SK-N-SH (cell line): Measurements from ENCODE around the gene MED27. TPM values are rescaled to one million over a fixed set of nuclear protein-coding genes. Genes with fewer than 3 reads are reported as not detected.

ENCODE experiments used
- CTCF ChIA-PET: fragments of 300-600, 350-600 bp; formaldehyde crosslinking; extraction: SDS; loops from one replicate; lab custom pipeline; 2021; lab: Yijun Ruan, JAX
- POLR2A ChIA-PET: fragments of 350-600 bp; sonication (Branson Sonifier 250); formaldehyde crosslinking; extraction: SDS; loops from one replicate; lab custom pipeline; 2020; ENCODE audit warnings: antibody characterized with exemption, inconsistent platforms; lab: Yijun Ruan, JAX
- DNase-seq: peaks from one replicate; pipeline ENCODE4 v3.0.0; 2012
- H2AFZ ChIP-seq: fragments of 200-600 bp; sonication (generic); 2 replicates; pipeline ENCODE4 v1.8.1; 2016; ENCODE audit warnings: antibody characterized with exemption, mild to moderate bottlenecking, low read depth
- H3F3A ChIP-seq: fragments of 200-600 bp; sonication (generic); replicated peaks from 2 replicates; pipeline ENCODE3; 2016; ENCODE audit warnings: antibody characterized with exemption, mild to moderate bottlenecking; ENCODE audit not compliant: insufficient read depth
- H3K27ac ChIP-seq, 2 experiments: fragments of 200-500 bp in 1 of 2; fragments of 200-600 bp in 1 of 2; sonication (Bioruptor generic) in 1 of 2; sonication (generic), shearing (Covaris generic) in 1 of 2; 2 replicates each; pipeline versions ENCODE4 v1.5.1 to v1.6.1; 2014 to 2016; ENCODE audit warnings: low read depth in 2 of 2, inconsistent platforms in 1 of 2, low read length in 1 of 2, mild to moderate bottlenecking in 1 of 2, mixed read lengths in 1 of 2
- H3K27me3 ChIP-seq: fragments of 200-600 bp; sonication (generic), shearing (Covaris generic); 2 replicates; pipeline ENCODE4 v1.6.1; 2016; ENCODE audit warnings: mixed run types; ENCODE audit not compliant: insufficient read depth
- H3K36me3 ChIP-seq, 2 experiments: fragments of 200-500 bp in 1 of 2; fragments of 200-600 bp in 1 of 2; sonication (Bioruptor generic) in 1 of 2; sonication (generic) in 1 of 2; replicated peaks in 1 of 2; 2 replicates each; pipeline versions ENCODE3 to v1.5.1; 2014 to 2016; ENCODE audit warnings: low read length in 1 of 2, mild to moderate bottlenecking in 1 of 2; ENCODE audit not compliant: insufficient read depth in 2 of 2, control insufficient read depth in 1 of 2
- H3K4me1 ChIP-seq, 2 experiments: fragments of 200-500 bp in 1 of 2; fragments of 200-600 bp in 1 of 2; sonication (Bioruptor generic) in 1 of 2; sonication (generic), shearing (Covaris generic) in 1 of 2; 2 replicates each; pipeline versions ENCODE4 v1.5.1 to v1.6.1; 2014 to 2016; ENCODE audit warnings: low read depth in 1 of 2, low read length in 1 of 2, mixed run types in 1 of 2; ENCODE audit not compliant: insufficient read depth in 2 of 2, control insufficient read depth in 1 of 2
- H3K4me2 ChIP-seq: fragments of 200-600 bp; sonication (generic), shearing (Covaris generic); 2 replicates; pipeline ENCODE4 v1.6.1; 2017; ENCODE audit warnings: mixed run types
- H3K4me3 ChIP-seq, 2 experiments: fragments of 200-500 bp in 1 of 2; fragments of 200-600 bp in 1 of 2; sonication (Bioruptor generic) in 1 of 2; sonication (generic), shearing (Covaris generic) in 1 of 2; 2 replicates each; pipeline versions ENCODE4 v1.5.1 to v1.8.1; 2014 to 2016; ENCODE audit warnings: low read depth in 2 of 2, inconsistent platforms in 1 of 2, low read length in 1 of 2, mild to moderate bottlenecking in 1 of 2, mixed read lengths in 1 of 2, moderate library complexity in 1 of 2
- H3K79me2 ChIP-seq: fragments of 200-600 bp; sonication (generic); 2 replicates; pipeline ENCODE4 v1.8.1; 2017; ENCODE audit warnings: mild to moderate bottlenecking; ENCODE audit not compliant: insufficient read depth
- H3K9ac ChIP-seq: fragments of 200-600 bp; sonication (generic); 2 replicates; pipeline ENCODE4 v1.6.1; 2017; ENCODE audit warnings: mixed run types
- H3K9me2 ChIP-seq: fragments of 200-600 bp; sonication (generic); 2 replicates; pipeline ENCODE4 v1.6.1; 2017; ENCODE audit warnings: mixed run types
- H3K9me3 ChIP-seq: fragments of 200-600 bp; sonication (generic); 2 replicates; pipeline ENCODE4 v1.6.1; 2017; ENCODE audit warnings: mixed run types, mild to moderate bottlenecking, moderate library complexity
- H4K20me1 ChIP-seq: fragments of 200-600 bp; sonication (generic); 2 replicates; pipeline ENCODE4 v1.6.1; 2017; ENCODE audit warnings: mild to moderate bottlenecking, mixed run types; ENCODE audit not compliant: insufficient read depth
- CHD2 ChIP-seq: fragments of 150-350 bp; IDR thresholded peaks from 2 replicates; pipeline ENCODE4 v1.6.1; 2018; ENCODE audit warnings: low read length; ENCODE audit not compliant: partially characterized antibody
- ELF1 ChIP-seq: IDR thresholded peaks from 2 replicates; pipeline ENCODE4 v1.4.0; 2012
- EZH2phosphoT487 ChIP-seq: fragments of 200-600 bp; sonication (generic); IDR thresholded peaks from 2 replicates; pipeline ENCODE4 v1.6.1; 2017; ENCODE audit warnings: low read depth, mixed run types, mild to moderate bottlenecking, antibody characterized with exemption, moderate library complexity, borderline replicate concordance
- FOXJ3 ChIP-seq: sonication (generic); formaldehyde crosslinking; IDR thresholded peaks from 2 replicates; pipeline ENCODE4 v1.5.1; 2020; ENCODE audit warnings: mild to moderate bottlenecking, missing genetic modification reagents
- FOXM1 ChIP-seq: IDR thresholded peaks from 2 replicates; pipeline ENCODE4 v1.4.0; 2012; ENCODE audit warnings: low read depth, mild to moderate bottlenecking
- GABPA ChIP-seq: IDR thresholded peaks from 2 replicates; pipeline ENCODE4 v1.4.0; 2012; ENCODE audit warnings: low read depth, mild to moderate bottlenecking
- GATA2 ChIP-seq: sonication (generic); formaldehyde crosslinking; IDR thresholded peaks from 2 replicates; pipeline ENCODE4 v1.5.0; 2020; ENCODE audit warnings: mild to moderate bottlenecking, missing genetic modification reagents
- MXI1 ChIP-seq: IDR thresholded peaks from 2 replicates; pipeline ENCODE4 v1.6.1; 2012; ENCODE audit warnings: mild to moderate bottlenecking, low read depth, low read length, improper control_type of control experiment
- NRF1 ChIP-seq: IDR thresholded peaks from 2 replicates; pipeline ENCODE4 v1.6.1; 2012; ENCODE audit warnings: low read depth, mild to moderate bottlenecking, low read length
- POLR2AphosphoS5 ChIP-seq: IDR thresholded peaks from 2 replicates; pipeline ENCODE4 v1.6.1; 2012; ENCODE audit warnings: low read depth, low read length
- RAD21 ChIP-seq: IDR thresholded peaks from 2 replicates; pipeline ENCODE4 v1.6.1; 2012; ENCODE audit warnings: mild to moderate bottlenecking, low read length
- RCOR1 ChIP-seq: fragments of 150-350 bp; IDR thresholded peaks from 2 replicates; pipeline ENCODE4 v1.6.1; 2017; ENCODE audit warnings: antibody characterized with exemption, low read length
- RXRA ChIP-seq: IDR thresholded peaks from 2 replicates; pipeline ENCODE4 v1.4.0; 2012; ENCODE audit warnings: low read depth, mild to moderate bottlenecking, borderline replicate concordance
- SIN3A ChIP-seq: IDR thresholded peaks from 2 replicates; pipeline ENCODE4 v1.6.1; 2012; ENCODE audit warnings: low read depth, mild to moderate bottlenecking, low read length, moderate library complexity, borderline replicate concordance
- SMC3 ChIP-seq: IDR thresholded peaks from 2 replicates; pipeline ENCODE4 v1.6.1; 2012; ENCODE audit warnings: low read depth, low read length, improper control_type of control experiment
- TAF1 ChIP-seq: IDR thresholded peaks from 2 replicates; pipeline ENCODE4 v1.6.1; 2012; ENCODE audit warnings: low read depth, mild to moderate bottlenecking, low read length, moderate library complexity, borderline replicate concordance
- TEAD4 ChIP-seq: IDR thresholded peaks from 2 replicates; pipeline ENCODE4 v1.4.0; 2012; ENCODE audit warnings: mild to moderate bottlenecking, borderline replicate concordance; ENCODE audit not compliant: insufficient read depth
- WGBS: methylation state at CpG from one replicate; pipeline ENCODE4 v1.1.6; 2017; ENCODE audit warnings: low lambda C conversion rate; 5-methylcytosine and 5-hydroxymethylcytosine counted together
- polyA plus RNA-seq, 3 experiments: library from polyadenylated mRNA; depleted of rRNA; stranded (reverse); fragments of >200 nt; gene quantifications; 2 replicates each; pipeline ENCODE4 v1.2.3, GENCODE V29; 2012
- TF ChIP-seq, protein P1 (sequence below): IDR thresholded peaks from 2 replicates; pipeline ENCODE4 v1.4.0; 2012; ENCODE audit warnings: low read depth
- TF ChIP-seq, protein P2 (sequence below): fragments of 150-350 bp; IDR thresholded peaks from 2 replicates; pipeline ENCODE4 v1.6.1; 2016; ENCODE audit warnings: mild to moderate bottlenecking, low read depth, low read length
- TF ChIP-seq, protein P3 (sequence below): fragments of 150-350 bp; IDR thresholded peaks from 2 replicates; pipeline ENCODE4 v1.6.1; 2017; ENCODE audit warnings: antibody characterized with exemption, low read length, low read depth, borderline replicate concordance
- TF ChIP-seq, protein P4 (sequence below): IDR thresholded peaks from 2 replicates; pipeline ENCODE4; 2012
- TF ChIP-seq, protein P5 (sequence below): IDR thresholded peaks from 2 replicates; pipeline ENCODE4 v1.4.0; 2012; ENCODE audit warnings: low read depth, borderline replicate concordance

MED27 gene
- polyA plus RNA-seq, 1 of the 3 experiments (the other 2 are of a cell fraction): 35.0 TPM

DNA sequence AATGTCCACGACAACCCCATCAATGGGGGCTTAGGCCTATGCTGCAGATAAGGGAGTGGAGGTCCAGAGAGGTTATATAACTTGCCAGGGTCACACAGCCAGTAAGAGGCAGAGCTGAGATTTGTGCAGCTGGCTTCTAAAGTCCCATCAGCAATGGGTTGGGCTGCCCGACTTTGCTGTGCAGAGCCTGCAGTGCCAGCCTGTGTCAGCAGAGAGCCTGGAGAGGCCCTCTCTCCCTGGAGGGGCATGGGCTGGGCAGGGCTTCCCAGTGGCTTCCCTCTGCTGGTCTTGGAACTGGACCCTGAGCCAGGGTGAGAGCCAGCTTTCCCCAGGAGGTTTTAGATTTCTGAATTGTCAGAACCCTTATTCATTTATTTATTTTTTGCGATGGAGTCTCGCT is 262.6 kb downstream of the MED27 start:
- H3K4me2 ChIP-seq: no peak overlapping the region
- H3F3A ChIP-seq: no peaks in the 10 kb centered on the region
- peaks cover 9% of the 10 kb centered on the region; the same call in 1 of the 2 replicates for H3K27me3 ChIP-seq

DNA sequence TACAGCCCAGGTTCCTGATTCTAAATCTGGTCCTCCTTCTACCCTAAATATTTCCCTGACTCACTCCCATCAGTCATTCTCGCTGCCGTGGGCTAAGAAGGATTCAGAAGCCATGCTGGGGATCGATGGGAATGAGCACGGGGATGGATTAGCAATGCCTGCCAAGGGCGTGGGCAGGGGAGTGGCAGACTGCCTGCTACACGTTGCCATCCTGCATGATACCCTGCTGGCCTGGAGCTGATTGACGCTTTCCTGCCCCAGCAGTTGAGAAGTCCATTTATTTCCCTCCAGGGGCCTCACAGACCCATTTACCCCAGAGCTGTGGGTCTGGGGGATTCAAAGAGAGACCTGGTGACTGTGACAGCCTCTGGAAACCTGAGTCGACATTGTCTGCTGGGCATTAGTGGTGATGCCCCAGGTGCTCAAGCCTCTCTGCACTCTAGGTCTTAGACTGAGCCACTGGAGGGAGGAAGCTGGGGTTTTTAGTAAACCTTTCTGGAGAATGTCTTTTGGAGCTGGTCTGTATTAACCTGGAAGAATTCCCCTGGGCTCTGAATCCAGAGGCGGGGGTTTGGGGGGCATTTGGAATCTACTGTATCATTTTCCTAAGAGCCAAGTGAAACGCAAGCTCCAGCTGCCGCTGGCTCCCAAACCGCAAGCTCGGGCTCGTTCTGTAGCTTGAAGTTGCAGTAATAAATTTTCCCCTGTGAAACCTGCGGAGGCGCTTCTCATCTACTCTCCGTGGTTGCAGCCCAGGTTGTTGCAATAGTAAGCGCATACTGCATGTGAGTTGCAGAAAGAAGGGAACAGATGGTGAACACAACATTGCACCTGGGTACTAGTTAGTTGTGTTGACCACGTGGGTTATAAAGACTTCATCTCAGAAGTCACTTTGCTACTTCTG is 263.4 kb downstream of the MED27 start:
- no peak overlapping the region for H2AFZ ChIP-seq
- H3F3A ChIP-seq: no peaks in the 10 kb centered on the region
- H3K36me3 ChIP-seq: no peaks in the 10 kb centered on the region
- ChIA-PET CTCF (interaction anchor here (1.0 to 2.4 kb wide), 6 partner anchors 9 to 354 kb away, joined by 3 to 6 read pairs (median 3); no protein-coding TSS in a partner anchor), POLR2A (interaction anchor here (0.6 kb wide), 1 partner anchor 87 kb away, joined by 3 read pairs; no protein-coding TSS in a partner anchor)
- no peaks in the 10 kb centered on the region; a peak in 1 of 4 replicates for H3K4me1 ChIP-seq
- 65% methylated on average over 18 of the region's 19 CpGs for WGBS
- no peak overlapping the region for H3K4me2 ChIP-seq
- H4K20me1 ChIP-seq: no peaks in the 10 kb centered on the region
- DNase-seq: no peak
- H3K79me2 ChIP-seq: no peaks in the 10 kb centered on the region
- H3K9ac ChIP-seq: no peak overlapping the region
- no peak overlapping the region for H3K4me3 ChIP-seq
- peaks cover 9% of the 10 kb centered on the region; the same call in 1 of the 2 replicates for H3K27me3 ChIP-seq
- H3K9me2 ChIP-seq: no peaks in the 10 kb centered on the region
- H3K9me3 ChIP-seq: no peaks in the 10 kb centered on the region
- H3K27ac ChIP-seq: no peak overlapping the region
- TF ChIP-seq GATA2 (CRISPR knock-in tag) (no peak), SMC3 (no peak), EZH2phosphoT487 (no peak), TAF1 (no peak), POLR2AphosphoS5 (no peak), ELF1 (no peak), TEAD4 (no peak), CHD2 (no peak), NRF1 (no peak), FOXM1 (no peak), SIN3A (no peak), MXI1 (no peak), RAD21 (no peak)
- TF ChIP-seq, protein P1, sequence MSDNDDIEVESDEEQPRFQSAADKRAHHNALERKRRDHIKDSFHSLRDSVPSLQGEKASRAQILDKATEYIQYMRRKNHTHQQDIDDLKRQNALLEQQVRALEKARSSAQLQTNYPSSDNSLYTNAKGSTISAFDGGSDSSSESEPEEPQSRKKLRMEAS: no peak
- TF ChIP-seq, protein P2, sequence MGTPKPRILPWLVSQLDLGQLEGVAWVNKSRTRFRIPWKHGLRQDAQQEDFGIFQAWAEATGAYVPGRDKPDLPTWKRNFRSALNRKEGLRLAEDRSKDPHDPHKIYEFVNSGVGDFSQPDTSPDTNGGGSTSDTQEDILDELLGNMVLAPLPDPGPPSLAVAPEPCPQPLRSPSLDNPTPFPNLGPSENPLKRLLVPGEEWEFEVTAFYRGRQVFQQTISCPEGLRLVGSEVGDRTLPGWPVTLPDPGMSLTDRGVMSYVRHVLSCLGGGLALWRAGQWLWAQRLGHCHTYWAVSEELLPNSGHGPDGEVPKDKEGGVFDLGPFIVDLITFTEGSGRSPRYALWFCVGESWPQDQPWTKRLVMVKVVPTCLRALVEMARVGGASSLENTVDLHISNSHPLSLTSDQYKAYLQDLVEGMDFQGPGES: no peak
- TF ChIP-seq, protein P3, sequence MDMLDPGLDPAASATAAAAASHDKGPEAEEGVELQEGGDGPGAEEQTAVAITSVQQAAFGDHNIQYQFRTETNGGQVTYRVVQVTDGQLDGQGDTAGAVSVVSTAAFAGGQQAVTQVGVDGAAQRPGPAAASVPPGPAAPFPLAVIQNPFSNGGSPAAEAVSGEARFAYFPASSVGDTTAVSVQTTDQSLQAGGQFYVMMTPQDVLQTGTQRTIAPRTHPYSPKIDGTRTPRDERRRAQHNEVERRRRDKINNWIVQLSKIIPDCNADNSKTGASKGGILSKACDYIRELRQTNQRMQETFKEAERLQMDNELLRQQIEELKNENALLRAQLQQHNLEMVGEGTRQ: no peak

More for the DNA sequence above, 262.6 kb downstream of the MED27 start:
- no peaks in the 10 kb centered on the region; a peak in 1 of 4 replicates for H3K4me1 ChIP-seq
- no peak overlapping the region for H3K4me3 ChIP-seq
- H3K9me2 ChIP-seq: no peaks in the 10 kb centered on the region
- no peaks in the 10 kb centered on the region for H3K36me3 ChIP-seq
- no peak overlapping the region for H2AFZ ChIP-seq
- WGBS: 85% methylated on average over 3 of the region's 4 CpGs
- no peaks in the 10 kb centered on the region for H4K20me1 ChIP-seq
- TF ChIP-seq, protein P4, sequence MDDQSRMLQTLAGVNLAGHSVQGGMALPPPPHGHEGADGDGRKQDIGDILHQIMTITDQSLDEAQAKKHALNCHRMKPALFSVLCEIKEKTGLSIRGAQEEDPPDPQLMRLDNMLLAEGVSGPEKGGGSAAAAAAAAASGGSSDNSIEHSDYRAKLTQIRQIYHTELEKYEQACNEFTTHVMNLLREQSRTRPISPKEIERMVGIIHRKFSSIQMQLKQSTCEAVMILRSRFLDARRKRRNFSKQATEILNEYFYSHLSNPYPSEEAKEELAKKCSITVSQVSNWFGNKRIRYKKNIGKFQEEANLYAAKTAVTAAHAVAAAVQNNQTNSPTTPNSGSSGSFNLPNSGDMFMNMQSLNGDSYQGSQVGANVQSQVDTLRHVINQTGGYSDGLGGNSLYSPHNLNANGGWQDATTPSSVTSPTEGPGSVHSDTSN: no peak
- TF ChIP-seq FOXM1 (no peak), GABPA (no peak), RXRA (no peak), FOXJ3 (CRISPR knock-in tag) (no peak), POLR2AphosphoS5 (no peak), RCOR1 (no peak)
- TF ChIP-seq, protein P5, sequence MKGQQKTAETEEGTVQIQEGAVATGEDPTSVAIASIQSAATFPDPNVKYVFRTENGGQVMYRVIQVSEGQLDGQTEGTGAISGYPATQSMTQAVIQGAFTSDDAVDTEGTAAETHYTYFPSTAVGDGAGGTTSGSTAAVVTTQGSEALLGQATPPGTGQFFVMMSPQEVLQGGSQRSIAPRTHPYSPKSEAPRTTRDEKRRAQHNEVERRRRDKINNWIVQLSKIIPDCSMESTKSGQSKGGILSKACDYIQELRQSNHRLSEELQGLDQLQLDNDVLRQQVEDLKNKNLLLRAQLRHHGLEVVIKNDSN: no peak
- H3K9ac ChIP-seq: no peak overlapping the region
- CTCF ChIA-PET: interaction anchor here (1.4 to 2.4 kb wide), 3 partner anchors 9 to 14 kb away, joined by 3 to 6 read pairs (median 3); no protein-coding TSS in a partner anchor
- DNase-seq: no peak
- POLR2A ChIA-PET: no interaction called here
- no peaks in the 10 kb centered on the region for H3K9me3 ChIP-seq
- no peak overlapping the region for H3K27ac ChIP-seq
- no peaks in the 10 kb centered on the region for H3K79me2 ChIP-seq
